DMS79 treated with DMSO at 0.1 percent for 48 hours (cell line): Measurements from ENCODE around the gene NT5DC4.
"Not testable (repeated sequence)": the region's sequence is repeated elsewhere in the genome, so short reads cannot be mapped to it uniquely, and the experiment has no call there.

Source experiments
- DNase-seq: peaks from one replicate; lab custom pipeline; 2025; lab: John Stamatoyannopoulos, UW

NT5DC4 gene

DNA sequence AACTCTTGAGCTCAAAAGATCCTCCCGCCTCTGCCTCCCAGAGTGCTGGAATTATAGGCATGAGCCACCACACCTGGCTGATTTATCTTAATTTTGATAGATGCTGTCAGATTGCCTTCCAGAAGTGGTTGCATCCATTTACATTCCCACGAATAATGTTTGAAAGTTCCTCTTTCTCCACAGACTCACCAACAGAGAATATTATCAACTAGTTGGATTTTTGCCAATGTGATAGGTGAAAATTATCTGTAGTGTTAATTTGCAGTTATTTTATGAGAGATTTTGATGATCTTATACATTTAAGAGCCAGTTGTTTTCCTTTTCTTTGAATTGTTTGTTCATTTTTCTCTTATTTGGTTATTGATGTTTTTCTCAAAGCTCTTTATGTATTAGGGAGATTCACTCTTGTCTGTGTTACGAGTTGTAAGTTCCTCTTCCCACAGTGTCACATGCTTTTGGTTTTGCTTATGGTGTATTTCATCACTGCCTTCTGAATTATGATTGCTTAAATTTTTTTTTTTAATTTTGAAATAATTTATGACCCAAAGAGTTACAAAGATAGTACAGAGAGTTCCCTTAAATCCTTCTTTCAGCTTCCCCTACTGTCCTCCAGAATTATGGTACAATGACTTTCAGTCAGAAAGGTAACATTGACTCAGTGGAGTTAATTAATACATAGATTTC lies 20.7 kb upstream of the NT5DC4 start:
- no peak for DNase-seq

GRCh38 chr2:112701052-112701451 lies 19.8 kb upstream of the NT5DC4 start:
- DNase-seq: no peak

- no peak for DNase-seq
These were observed 17.1 kb upstream of the NT5DC4 start for GRCh38 chr2:112703684-112704083.

DNA sequence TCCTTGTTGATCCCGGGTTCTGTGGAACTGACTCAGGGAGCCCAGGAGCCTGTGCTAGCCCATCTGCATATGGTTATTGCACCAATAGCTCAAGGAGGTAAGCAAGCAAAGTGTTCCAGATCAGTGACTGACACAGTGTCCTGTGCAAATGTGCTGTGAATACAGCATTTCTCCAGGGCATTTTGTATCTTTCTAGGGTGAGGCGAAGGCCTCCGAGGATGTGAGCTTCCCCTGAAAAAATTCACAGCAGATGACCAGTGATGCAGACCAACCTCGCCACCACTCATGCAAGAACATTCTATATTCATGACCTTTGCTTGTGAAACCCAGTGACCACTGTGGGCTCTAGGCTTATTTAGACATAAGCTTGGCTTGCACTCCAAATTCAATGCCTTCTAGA lies 15.2 kb upstream of the NT5DC4 start:
- DNase-seq: no peak

DNA sequence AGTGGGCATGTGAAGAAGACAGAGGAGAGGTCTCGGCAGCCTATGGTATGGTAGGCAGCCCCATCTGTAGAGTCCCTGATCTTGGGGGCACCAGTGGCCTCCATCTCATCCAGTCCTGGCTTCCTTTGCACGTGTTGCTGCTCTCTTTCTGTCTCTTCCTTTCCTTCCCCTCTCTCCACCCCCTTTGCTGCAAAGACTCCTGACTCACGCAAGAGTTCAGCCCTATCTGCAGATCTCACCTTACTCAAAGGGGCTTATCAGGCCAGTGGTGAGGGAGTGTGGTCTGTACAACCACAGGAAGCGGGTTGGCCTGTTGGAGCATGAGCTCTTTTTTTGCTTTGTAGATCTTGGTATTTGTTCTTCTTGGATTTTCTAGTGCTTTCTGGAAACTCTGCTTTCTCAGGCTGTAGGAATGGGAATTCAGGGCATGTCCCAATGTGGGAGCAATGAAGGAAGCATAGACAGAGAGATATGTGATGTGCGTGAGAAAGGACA lies 14.6 kb upstream of the NT5DC4 start:
- no peak for DNase-seq

GRCh38 chr2:112706947-112707346 lies 13.9 kb upstream of the NT5DC4 start:
- not testable (repeated sequence) for DNase-seq

DNA sequence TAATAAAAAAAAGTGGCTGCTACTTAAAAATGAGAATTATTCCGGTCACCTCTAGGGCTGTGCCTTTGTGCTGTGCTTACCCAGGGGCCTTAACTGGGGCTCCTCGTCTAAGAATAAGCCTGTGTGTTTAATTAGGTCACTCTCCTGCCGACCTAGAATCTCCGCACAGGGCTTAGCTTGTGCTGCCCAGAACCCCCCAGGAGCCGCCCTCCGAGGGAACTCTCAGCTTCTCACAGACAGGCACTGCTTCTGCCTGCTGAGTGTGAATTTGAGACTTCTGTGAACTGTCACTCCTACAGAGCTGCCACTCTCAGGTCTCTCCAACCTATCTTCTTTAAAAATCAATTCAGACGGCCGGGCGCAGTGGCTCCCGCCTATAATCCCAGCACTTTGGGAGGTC lies 11.9 kb upstream of the NT5DC4 start:
- DNase-seq: no peak

- DNase-seq: no peak
These were observed 11.1 kb upstream of the NT5DC4 start for GRCh38 chr2:112709703-112710102.

DNA sequence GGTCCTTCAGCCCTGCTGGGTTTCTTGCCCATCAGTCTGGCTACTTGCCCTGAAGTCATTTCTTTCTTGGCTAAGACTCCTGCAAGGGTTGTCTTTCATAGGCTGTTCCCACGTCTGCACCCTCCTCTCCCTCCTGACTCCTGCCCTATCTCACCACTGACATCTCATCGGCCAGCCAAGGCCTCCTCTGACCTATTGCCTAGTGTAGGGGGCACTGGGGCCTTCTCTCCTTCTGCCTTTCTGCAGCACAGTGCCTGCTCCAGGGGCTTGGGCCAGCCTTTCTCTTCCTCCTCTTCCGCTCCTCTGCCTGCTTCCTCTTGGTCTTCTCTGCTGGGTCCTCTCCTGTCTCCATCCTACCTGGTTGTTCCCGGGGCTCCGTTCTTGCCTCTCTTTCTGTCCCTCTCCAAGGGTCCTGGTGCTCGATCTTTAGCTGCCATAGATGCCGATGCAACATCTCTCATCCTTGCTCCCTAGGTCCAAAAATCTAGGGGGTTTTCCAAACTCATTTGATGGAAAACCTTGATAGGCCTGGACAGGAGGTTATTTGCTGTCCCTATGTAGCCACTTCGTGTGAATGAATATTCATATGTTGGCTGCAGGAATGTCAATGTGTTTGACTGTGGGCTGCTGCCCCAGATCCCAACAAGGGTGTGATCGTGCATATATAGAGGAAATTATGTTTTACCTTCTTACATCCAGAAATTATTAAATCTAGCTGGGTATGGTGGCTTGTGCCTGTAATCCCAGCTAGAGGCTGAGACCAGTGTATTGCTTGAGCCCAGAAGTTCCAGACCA lies 9.7 kb upstream of the NT5DC4 start:
- no peak for DNase-seq

DNA sequence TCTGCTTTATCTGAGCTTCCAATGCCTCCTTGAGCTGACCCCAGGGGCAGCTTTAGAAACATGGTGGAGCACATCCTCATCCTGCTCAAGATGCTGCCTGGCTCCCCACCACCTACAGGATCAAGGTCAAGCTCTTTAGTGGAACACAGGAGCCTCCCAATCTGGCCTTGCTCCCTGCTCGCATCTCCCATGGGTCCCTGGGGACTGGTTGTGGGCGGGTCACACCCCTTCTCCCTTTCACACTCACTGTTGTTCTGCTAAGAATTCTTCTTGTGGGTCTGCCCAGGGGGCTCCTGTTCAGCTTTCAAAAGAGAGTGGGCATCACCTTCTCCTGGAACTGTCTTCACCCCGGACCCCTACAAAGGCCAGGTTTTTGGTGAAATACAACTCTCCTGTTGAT lies 8.4 kb upstream of the NT5DC4 start:
- no peak for DNase-seq

- DNase-seq: no peak
These were observed 7.8 kb upstream of the NT5DC4 start for GRCh38 chr2:112712903-112713584.

DNA sequence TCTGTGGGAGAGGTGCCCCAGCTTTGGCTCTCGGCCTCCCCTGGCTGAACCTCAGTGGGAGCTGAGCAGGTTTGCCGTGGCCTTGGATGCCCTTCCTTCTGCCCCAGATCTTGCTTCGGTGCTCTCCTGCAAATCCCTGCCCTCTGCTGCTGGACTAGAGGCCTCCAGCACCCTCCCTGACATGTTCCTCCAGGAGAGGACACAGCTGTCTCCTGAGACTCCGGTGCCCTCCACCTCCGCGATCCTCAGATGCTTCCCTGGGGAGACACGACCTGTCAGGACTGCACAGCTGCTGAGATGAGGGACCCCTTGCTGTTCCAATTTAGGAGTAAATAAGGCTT lies 7.3 kb upstream of the NT5DC4 start:
- no peak for DNase-seq

DNA sequence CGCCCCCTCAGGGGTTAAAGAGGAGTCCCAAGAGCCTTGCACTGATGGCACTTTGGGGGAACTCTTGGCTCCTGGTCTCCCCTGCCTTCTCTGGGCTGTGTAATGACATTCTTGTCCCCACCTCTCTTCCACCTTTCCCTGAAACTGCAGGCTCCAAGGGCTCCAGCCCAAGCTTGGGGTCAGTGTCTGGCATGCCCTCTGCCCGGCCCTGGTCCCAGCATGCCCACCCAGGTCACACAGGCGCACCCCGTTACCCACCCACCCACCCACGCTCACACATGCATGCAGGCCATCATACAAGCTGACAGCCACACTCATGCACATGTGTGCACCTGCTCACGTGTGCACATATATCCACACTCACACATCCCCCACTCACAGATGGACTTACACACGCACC lies 6.9 kb upstream of the NT5DC4 start:
- no peak for DNase-seq

DNA sequence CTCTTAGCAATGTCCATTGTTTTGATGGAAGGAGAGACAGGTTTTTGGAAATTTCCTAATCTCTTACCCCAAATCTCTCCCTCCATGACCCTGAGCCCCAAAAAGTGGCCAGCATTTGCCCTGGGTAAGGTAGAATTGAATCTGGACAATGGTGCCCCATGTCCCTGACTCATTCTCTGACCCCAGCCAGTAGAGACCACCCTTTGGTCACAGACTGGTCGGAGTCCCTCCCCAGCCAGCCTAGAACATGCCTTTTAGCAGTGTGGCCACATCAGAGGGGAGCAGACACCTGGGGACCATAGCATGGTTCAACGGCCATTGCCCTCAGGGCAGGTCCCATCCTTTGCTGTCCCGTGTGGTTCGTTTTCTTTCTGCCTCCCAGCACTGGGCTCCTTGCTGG lies 6.5 kb upstream of the NT5DC4 start:
- DNase-seq: no peak

DNA sequence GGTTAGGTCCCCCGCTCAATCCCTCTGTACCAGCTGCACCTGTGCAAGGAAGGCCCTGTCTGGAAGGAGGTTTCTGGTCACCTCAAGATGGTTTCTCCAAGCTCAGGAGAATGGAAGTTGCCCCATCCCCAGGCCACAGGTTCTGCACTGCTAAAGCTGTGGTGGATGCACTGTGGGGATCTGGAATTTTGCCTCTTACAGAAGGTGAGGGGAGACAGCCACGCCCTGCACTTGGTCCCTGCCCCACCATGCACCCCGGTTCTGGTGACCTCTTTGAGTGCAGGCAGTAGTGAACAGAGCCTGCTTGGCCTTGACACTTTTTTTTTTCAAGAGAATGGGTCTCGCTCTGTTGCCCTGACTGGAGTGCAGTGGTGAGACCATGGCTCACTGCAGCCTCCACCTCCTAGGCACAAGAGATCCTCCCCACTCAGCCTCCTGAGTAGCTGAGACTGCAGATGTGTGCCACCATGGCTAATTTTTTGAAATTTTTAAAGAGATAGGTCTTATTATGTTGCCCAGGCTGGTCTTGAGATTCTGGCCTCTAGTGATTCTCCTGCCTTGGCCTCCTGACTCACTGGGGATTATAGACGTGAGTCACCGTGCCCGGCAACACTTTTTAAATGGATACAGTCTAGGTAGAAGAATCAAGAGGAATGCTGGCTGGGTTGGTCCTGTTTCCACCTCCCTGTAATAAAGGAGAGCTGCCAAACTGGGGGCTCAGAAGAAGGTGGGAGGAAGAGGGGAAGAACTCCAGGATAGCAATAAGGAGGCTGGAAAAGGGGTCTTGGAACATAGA lies 5.8 kb upstream of the NT5DC4 start:
- DNase-seq: no peak

- DNase-seq: not testable (repeated sequence)
These were observed 4.7 kb upstream of the NT5DC4 start for GRCh38 chr2:112716094-112716493.

DNA sequence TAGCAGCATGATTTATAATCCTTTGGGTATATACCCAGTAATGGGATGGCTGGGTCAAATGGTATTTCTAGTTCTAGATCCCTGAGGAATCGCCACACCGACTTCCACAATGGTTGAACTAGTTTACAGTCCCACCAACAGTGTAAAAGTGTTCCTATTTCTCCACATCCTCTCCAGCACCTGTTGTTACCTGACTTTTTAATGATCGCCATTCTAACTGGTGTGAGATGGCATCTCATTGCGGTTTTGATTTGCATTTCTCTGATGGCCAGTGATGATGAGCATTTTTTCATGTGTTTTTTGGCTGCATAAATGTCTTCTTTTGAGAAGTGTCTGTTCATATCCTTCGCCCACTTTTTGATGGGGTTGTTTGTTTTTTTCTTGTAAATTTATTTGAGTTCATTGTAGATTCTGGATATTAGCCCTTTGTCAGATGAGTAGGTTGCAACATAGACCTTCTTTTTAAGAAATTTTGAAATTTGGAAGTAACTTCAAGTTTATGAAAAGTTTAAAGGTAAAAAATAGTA lies 3.9 kb upstream of the NT5DC4 start:
- DNase-seq: not testable (repeated sequence)

- no peak for DNase-seq
These were observed 1.9 kb upstream of the NT5DC4 start for GRCh38 chr2:112718863-112719370.

DNA sequence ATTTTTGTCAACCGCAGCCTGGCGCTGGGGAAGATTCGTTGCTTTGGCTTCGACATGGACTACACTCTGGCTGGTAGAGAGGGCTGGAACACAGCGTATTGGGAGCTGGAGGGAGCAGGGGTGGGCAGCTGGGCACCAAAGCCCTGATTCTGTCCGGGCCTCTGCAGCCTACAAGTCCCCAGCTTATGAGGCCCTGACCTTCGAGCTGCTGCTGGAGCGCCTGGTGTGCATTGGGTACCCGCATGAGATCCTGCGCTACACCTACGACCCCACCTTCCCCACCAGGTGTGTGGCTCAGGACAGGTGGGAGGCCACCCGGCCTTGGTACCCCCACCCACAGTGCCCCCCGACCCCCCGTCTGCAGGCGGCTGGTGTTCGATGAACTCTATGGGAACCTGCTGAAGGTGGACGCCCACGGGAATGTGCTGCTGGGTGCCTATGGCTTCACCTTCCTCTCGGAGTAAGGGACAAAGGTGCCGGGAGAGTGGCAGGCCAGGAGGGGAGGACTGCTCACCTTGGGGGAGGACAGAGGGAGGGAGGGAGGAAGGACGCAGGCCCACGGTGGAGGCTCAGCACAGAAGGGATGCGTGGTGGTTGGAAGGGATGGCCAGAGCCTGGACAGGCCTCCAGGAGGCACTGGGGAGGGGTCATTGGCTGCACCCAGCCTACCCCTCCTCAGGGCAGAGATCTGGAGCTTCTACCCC lies 1.2 kb downstream of the NT5DC4 start:
- DNase-seq: no peak

GRCh38 chr2:112722816-112723546 lies 2.2 kb downstream of the NT5DC4 start:
- no peak for DNase-seq
